HG03139 (cell line): ENCODE results near the gene SMC1B.
"Not testable (repeated sequence)": the region's sequence is repeated elsewhere in the genome, so short reads cannot be mapped to it uniquely, and the experiment has no call there.

Experiments
- ATAC-seq: cut with Tn5 transposase; IDR thresholded peaks from one replicate; pipeline ENCODE4 v1.9.1; 2021; ENCODE audit not compliant: unreplicated experiment

Gene SMC1B

DNA sequence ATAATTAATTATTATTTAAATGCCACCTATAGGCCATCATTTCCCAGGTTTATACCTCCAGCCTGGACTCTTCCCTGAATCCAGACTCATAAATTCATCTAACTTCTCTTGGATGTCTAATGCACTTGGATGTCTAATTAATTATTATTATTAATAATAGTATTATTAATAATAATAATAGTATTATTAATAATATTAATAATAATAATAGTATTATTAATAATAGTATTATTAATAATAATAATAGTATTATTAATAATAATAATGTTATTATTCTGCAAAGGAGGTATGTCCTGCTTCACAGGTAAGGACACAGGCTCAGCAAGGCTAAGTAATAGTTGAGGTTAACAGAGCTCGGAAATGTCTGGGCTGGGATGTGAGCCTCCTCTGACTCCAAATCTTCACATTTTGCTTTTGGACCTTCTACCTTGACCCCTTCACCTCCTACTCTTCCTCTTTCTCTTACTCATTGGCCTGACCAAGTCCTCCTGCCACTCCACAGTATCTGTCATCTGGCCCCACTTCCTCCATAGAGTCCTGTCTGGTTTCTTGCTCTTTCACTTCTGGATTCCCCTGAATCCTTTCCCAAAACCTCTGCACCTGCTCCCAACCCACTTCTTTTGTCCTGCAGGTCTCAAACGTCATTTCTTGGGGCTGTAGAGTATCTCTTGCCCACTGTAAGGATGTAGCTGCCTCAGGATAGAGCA lies 8.1 kb upstream of the SMC1B start:
- ATAC-seq: no peak

DNA sequence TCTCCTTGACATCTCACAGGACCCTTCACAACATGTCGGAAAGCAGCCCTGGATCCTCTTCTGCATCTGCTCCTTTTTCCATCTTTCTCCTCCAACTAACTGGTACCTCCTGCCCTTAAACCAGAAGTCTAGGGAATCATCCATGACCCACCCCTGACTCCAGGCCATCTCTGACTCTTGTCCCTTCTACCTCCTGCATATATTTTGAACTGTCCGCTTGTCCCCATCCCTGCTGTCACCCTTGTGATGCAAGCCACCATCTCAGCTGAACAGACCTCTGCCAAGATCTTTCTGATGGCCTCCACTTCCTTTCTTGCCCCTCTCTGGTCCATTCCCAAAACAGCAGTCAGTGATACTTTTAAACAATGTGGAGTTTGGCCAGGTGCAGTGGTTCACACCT lies 7.1 kb upstream of the SMC1B start:
- no peak for ATAC-seq

DNA sequence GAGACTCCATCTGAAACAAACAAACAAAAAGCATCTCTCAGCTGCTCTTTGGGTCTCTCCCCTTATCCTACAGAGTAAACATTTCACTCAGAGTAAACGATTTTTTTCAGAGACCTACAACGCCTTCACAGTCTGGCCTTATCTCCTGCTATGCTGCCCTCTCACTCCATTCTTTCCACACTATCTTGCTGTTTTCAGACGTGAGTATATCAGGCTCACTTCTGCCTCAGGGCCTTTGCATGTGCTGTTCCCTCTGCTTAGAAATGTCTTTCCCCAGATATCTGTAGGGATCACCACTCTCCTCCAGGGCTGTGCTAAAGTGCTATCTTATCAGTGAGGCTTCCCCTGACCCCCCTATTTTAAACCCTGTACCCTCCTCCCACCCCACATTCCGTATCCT lies 6.6 kb upstream of the SMC1B start:
- no peak for ATAC-seq

GRCh38 chr22:45418770-45419138 lies 5.4 kb upstream of the SMC1B start:
- no peak for ATAC-seq

GRCh38 chr22:45418056-45418769 lies 4.8 kb upstream of the SMC1B start:
- no peak for ATAC-seq

DNA sequence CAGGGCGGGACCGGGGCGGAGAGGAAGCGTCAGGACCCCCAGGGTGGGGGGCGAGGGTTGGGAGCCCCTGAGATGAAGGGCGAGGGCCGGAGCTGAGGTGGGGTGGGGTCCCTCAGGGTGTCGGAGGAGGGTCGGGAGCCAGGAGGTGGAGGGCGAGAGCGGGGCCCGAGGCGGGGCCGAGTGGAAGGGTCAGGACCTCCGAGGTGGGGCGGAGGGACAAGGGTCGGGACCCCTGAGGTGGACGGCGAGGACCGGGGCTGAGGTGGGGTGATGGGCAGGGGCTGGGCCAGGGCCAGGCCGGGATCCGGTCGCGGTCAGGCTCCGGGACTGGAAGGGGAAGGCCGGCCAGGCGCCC lies 409 bp downstream of the SMC1B start:
- no peak for ATAC-seq

- no peak for ATAC-seq
Measured at GRCh38 chr22:45407793-45408192, 5.6 kb downstream of the SMC1B start.

DNA sequence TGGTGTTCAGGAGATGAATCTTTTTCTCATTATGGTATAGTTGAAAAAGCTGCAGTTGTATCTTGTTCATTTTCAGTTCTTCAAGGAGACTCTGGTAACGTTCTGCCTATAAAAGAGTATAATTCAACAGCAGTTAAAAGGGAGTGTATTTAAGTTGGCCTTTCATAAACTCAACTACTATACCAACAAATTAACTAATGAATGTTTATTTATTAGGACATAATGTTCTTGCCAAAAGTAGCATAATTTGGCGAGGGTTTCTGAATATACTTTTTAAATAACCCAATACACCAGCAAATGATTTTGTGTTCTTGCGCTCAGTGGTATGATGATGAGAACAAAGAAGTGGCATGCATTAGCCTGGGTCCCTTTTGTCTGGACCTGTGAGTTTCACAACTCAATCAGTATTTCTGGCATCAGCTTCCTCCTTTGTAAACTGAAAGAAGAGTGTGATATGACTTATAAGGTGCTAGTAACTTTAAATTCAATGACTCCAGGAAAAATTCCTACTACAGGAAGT lies 10.9 kb downstream of the SMC1B start:
- ATAC-seq: no peak

DNA sequence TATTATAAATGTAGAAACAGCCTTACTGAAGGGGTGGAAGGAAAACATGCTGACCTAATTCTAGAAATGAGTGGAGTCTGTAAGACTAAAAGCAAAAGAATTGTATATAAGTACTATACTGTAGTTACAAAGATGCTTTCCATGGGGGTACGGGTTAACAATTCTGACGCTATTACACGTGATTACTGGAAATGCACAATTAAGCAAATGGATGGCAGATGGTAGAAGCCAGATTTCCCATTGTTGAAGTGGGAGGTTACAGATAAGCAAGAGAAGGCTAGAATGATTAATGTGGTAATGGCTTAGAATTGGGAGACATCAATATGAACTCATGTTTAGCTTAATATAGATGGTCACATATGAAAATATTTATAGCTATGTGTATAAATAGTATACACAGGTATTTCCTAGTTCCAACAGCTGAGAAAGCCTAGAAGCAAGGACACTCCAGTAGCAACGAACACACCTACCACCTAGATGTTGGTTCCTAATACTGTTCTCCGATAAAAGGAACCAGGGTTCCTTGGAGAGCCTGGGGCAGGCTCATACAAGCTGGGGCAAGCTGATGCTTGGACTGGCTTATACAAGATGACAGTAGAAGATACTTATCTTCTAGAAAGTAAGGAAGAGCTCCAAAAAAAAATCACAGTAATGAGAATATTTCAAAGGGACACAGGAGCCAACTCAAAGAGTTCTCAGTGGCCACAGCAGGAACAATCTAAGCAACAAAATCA lies 13.5 kb downstream of the SMC1B start:
- no peak for ATAC-seq

GRCh38 chr22:45398214-45398613 lies 15.2 kb downstream of the SMC1B start:
- no peak for ATAC-seq

DNA sequence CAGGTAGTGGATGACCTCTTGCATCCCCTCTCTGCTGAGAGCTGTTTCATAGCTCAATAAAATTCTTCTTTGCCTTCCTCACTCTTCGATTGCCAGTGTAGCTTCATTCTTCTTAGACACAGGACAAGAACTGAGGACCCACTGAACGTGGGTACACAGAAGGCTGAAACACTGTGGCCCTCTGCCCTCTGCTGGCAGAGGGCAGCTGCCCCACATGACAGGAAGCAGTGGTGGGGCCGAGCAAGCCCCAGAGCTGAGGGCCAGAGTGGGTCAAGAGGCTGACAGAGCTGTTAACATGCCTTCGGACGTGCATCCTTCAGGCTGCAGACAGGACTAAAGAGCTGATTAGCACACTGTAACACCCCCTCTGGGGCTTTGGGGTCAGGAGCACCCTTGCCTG lies 15.6 kb downstream of the SMC1B start:
- no peak for ATAC-seq

DNA sequence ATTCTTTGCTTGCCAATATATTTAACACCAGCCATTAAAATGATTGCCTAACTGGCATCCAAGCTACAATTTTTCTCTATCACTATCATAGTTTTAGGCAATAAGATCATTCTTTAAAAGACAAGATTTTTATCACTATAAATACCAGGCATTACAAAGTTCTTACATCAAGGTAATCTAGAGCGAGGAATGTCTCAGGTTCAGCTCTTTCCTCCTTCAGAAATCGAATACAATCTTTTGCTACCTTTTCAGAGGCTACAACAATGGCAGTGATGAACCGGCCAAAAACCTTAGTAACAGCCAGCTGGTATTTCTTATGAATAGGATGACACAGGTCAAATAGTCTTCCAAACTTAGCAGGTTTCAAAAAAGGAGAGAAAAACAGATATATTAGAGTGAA lies 23.9 kb downstream of the SMC1B start:
- ATAC-seq: no peak

DNA sequence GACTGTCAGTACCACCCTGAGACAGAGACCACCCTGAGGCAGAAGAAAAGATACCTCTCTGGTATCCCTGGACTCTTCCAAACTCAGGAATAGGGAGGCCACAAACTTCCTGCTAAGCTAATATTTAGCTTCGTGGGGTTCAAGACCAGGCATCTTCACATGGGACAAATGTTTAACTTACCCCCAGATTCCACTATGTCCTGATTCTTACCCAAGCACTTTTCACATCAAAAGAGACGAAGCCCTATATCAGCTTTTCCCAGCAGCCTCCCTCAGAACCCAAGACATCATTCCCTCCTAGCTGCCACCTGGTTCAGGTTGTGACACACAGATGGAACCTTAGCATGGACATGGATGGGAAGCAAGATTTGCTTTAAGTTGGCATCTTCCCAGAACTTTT lies 32.1 kb downstream of the SMC1B start:
- no peak for ATAC-seq

GRCh38 chr22:45376703-45377102 lies 36.7 kb downstream of the SMC1B start:
- no peak for ATAC-seq

DNA sequence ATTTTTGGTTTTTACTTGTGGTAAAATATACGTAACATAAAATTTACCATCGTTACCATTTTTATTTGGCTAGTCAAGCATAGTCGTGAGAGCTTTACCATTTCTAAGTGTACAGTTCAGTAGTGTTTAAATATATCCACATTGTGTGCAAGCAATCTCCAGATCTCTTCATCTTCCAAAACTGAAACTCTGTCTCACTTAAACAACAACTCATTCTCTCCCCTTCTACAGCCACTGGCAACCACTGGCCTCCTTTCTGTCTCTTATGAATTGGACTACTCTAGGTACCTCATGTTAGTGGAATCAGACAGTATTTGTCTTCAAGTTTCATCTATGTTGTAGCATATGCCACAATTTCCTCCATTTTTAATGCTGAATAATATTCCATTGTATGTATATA lies 37.4 kb downstream of the SMC1B start:
- ATAC-seq: no peak

DNA sequence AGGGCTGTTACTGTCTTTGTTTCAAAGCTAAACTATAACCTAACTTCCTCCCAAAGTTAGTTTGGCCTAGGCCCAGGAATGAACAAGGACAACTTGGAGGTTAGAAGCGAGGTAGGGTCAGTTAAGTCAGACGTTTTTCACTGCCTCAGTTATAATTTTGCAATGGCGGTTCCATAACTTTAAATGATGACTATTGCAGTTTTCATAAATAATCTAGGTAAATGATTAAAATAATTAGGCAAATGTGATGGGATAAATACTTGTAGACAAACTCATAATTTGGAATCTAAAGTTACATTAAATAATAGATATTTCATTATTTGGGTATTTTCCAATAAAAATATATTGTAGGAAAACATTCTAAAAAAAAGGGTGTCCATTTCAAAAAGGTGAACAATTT lies 39.8 kb downstream of the SMC1B start:
- not testable (repeated sequence) for ATAC-seq

DNA sequence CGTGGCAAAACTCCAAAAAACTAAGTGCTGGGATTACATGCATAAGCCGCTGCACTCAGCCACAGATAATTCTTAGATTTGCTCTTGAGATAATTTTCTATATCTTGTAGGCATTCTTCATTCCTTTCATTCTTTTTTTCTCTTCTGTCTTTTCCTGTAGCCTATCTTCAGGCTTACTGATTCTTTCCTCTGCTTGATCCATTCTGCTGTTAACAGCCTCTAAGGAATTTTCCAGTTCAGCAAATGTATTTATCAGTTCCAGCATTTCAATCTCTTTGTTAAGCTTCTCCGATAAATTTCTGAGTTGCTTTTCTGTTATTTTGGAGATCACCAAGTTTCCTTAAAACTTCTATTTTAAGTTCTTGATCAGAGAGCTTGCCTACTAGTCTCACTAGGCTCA lies 46.7 kb downstream of the SMC1B start:
- no peak for ATAC-seq

- ATAC-seq: no peak
Measured at GRCh38 chr22:45359627-45360026, 53.8 kb downstream of the SMC1B start.

GRCh38 chr22:45358127-45358526 lies 55.3 kb downstream of the SMC1B start:
- no peak for ATAC-seq

DNA sequence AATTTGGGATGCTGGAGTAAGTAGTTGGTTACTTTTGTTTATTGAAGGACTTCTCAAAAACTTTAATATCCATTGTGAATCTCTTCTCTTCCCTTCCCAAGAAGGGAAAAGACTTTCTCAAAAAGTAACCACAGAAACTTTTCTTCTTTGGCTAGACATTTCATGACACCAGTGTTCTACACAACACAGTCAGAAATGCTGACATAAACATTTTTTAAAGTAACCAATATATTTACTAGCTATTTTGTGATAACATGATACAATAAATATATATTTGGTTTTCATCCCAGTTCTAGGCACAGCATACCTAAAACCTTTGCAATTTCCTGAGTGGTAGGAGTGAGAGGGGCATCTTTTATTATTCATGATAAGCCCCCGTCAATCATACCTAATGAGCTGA lies 55.9 kb downstream of the SMC1B start:
- no peak for ATAC-seq

GRCh38 chr22:45353786-45354185 lies 59.6 kb downstream of the SMC1B start:
- no peak for ATAC-seq

- not testable (repeated sequence) for ATAC-seq
Measured at GRCh38 chr22:45352757-45353156, 60.6 kb downstream of the SMC1B start.
